GM23338 (cell line): ENCODE results near the gene PRDM10. TPM values are rescaled to one million over a fixed set of nuclear protein-coding genes. Genes with fewer than 3 reads are reported as not detected.

Source experiments
- ATAC-seq: fragments of 200-7000 bp; cut with Tn5 transposase; 3 replicates; pipeline ENCODE4 v1.9.1; 2020
- DNase-seq: peaks from one replicate; pipeline ENCODE4 v3.0.0-alpha.2; 2015; ENCODE audit warnings: low spot score
- H2AFZ ChIP-seq: fragments of 200-600 bp; sonication (generic); 2 replicates; pipeline ENCODE4 v1.8.0; 2016; ENCODE audit warnings: antibody characterized with exemption, mild to moderate bottlenecking, moderate library complexity
- H3F3A ChIP-seq: fragments of 200-600 bp; sonication (generic); replicated peaks from 2 replicates; pipeline ENCODE4 v1.8.0; 2017; ENCODE audit warnings: antibody characterized with exemption, mixed run types, low read depth
- H3K27ac ChIP-seq: fragments of 200-600 bp; sonication (generic); 2 replicates; pipeline ENCODE4 v1.6.1; 2016; ENCODE audit warnings: low read depth
- H3K27me3 ChIP-seq: fragments of 200-600 bp; sonication (generic); 2 replicates; pipeline ENCODE4 v1.8.0; 2016; ENCODE audit warnings: mild to moderate bottlenecking, mixed run types, moderate library complexity; ENCODE audit not compliant: insufficient read depth
- H3K36me3 ChIP-seq: fragments of 200-600 bp; sonication (generic); 2 replicates; pipeline ENCODE4 v1.8.0; 2016; ENCODE audit warnings: mild to moderate bottlenecking; ENCODE audit not compliant: insufficient read depth
- H3K4me1 ChIP-seq: fragments of 200-600 bp; sonication (generic); 2 replicates; pipeline ENCODE4 v1.8.0; 2016; ENCODE audit warnings: mild to moderate bottlenecking, moderate library complexity; ENCODE audit not compliant: insufficient read depth
- H3K4me2 ChIP-seq: fragments of 200-600 bp; sonication (generic); 2 replicates; pipeline ENCODE4 v1.7.1; 2017; ENCODE audit warnings: mixed run types
- H3K4me3 ChIP-seq: fragments of 200-600 bp; sonication (generic); 2 replicates; pipeline ENCODE4 v1.6.1; 2016; ENCODE audit warnings: mixed run types
- H3K79me2 ChIP-seq: fragments of 200-600 bp; sonication (generic); replicated peaks from 2 replicates; pipeline ENCODE4 v1.8.0; 2017; ENCODE audit warnings: mild to moderate bottlenecking; ENCODE audit not compliant: insufficient read depth
- H3K9me2 ChIP-seq: fragments of 200-600 bp; sonication (generic); 2 replicates; pipeline ENCODE4 v1.8.0; 2017; ENCODE audit not compliant: insufficient read depth
- H4K20me1 ChIP-seq: fragments of 200-600 bp; sonication (generic); replicated peaks from 2 replicates; pipeline ENCODE4 v1.8.0; 2017; ENCODE audit warnings: mild to moderate bottlenecking; ENCODE audit not compliant: insufficient read depth
- H3K27ac Mint-ChIP-seq: 2 replicates; pipeline ENCODE4 v1.8.0; 2020; ENCODE audit warnings: inconsistent platforms, mild to moderate bottlenecking, moderate library complexity, mixed read lengths
- H3K27me3 Mint-ChIP-seq: 3 replicates; pipeline ENCODE4 v1.8.0; 2022; ENCODE audit warnings: low read depth, mild to moderate bottlenecking, moderate library complexity, mixed read lengths, inconsistent platforms; ENCODE audit not compliant: insufficient read depth, poor library complexity
- H3K36me3 Mint-ChIP-seq: 3 replicates; pipeline ENCODE4 v1.8.0; 2021; ENCODE audit warnings: low read depth, mild to moderate bottlenecking, inconsistent platforms, moderate library complexity, mixed read lengths
- H3K4me1 Mint-ChIP-seq: 3 replicates; pipeline ENCODE4 v1.8.0; 2020; ENCODE audit warnings: mild to moderate bottlenecking, inconsistent platforms, mixed read lengths
- H3K4me3 Mint-ChIP-seq: 3 replicates; pipeline ENCODE4 v1.8.0; 2021; ENCODE audit warnings: moderate library complexity, mild to moderate bottlenecking, inconsistent platforms, mixed read lengths
- H3K9me3 Mint-ChIP-seq: 3 replicates; pipeline ENCODE4 v1.8.0; 2020; ENCODE audit warnings: moderate library complexity, mild to moderate bottlenecking, inconsistent platforms, mixed read lengths
- EZH2 ChIP-seq: fragments of 200-600 bp; sonication (generic); IDR thresholded peaks from one replicate; pipeline ENCODE4 v1.8.0; 2017; ENCODE audit warnings: antibody characterized with exemption, mild to moderate bottlenecking, low read depth; ENCODE audit not compliant: unreplicated experiment
- EZH2phosphoT487 ChIP-seq: fragments of 200-600 bp; sonication (generic); IDR thresholded peaks from one replicate; pipeline ENCODE4 v1.8.1; 2018; ENCODE audit warnings: antibody characterized with exemption; ENCODE audit not compliant: unreplicated experiment
- NANOG ChIP-seq: IDR thresholded peaks from 2 replicates; pipeline ENCODE4 v1.6.1; 2016; ENCODE audit warnings: antibody characterized with exemption, borderline replicate concordance
- POLR2AphosphoS5 ChIP-seq: IDR thresholded peaks from 2 replicates; pipeline ENCODE4 v1.6.1; 2016; ENCODE audit warnings: antibody characterized with exemption, low read depth
- STAT1 ChIP-seq: IDR thresholded peaks from one replicate; pipeline ENCODE4 v1.6.1; 2016; ENCODE audit warnings: antibody characterized with exemption; ENCODE audit not compliant: unreplicated experiment
- ZNF114 ChIP-seq: fragments of 250-450 bp; sonication (Bioruptor Pico); IDR thresholded peaks from 2 replicates; pipeline ENCODE4 v1.5.0; 2020; ENCODE audit warnings: mild to moderate bottlenecking, moderate library complexity
- ZNF331 ChIP-seq: fragments of 250-450 bp; sonication (Bioruptor Pico); IDR thresholded peaks from 2 replicates; pipeline ENCODE4 v1.5.0; 2020; ENCODE audit warnings: low read depth, mild to moderate bottlenecking, moderate library complexity
- polyA plus RNA-seq: library from polyadenylated mRNA; unstranded; fragments of >200 nt; fragmentation: Nextera tagmentation; extraction: Ambion mirVana; gene quantifications from 2 replicates; pipeline ENCODE4 v1.2.1, GENCODE V29; 2016
- total RNA-seq: library from RNA; depleted of rRNA; stranded (reverse); fragments of >200 nt; shearing (Covaris generic); gene quantifications from 2 replicates; pipeline ENCODE4 v1.2.3, GENCODE V29; 2014
- TF ChIP-seq, protein P1 (sequence below), 2 experiments: fragments of 200-600 bp in 1 of 2; sonication (generic) in 1 of 2; conservative IDR thresholded peaks; 2 replicates each; pipeline versions ENCODE4 v1.5.1 to v1.6.1; 2016 to 2017; ENCODE audit warnings: antibody characterized with exemption in 2 of 2, low read depth in 2 of 2, mild to moderate bottlenecking in 2 of 2, moderate library complexity in 1 of 2
- TF ChIP-seq, protein P2 (sequence below): fragments of 250-450 bp; sonication (Bioruptor Pico); IDR thresholded peaks from 2 replicates; pipeline ENCODE4 v1.5.0; 2020; ENCODE audit warnings: mild to moderate bottlenecking, moderate library complexity
- TF ChIP-seq, protein P3 (sequence below): IDR thresholded peaks from 2 replicates; pipeline ENCODE4 v1.6.1; 2016; ENCODE audit warnings: antibody characterized with exemption

Gene PRDM10
- total and polyA plus RNA-seq, 2 experiments from 2014 or later: 5.2 to 14.9 TPM

DNA sequence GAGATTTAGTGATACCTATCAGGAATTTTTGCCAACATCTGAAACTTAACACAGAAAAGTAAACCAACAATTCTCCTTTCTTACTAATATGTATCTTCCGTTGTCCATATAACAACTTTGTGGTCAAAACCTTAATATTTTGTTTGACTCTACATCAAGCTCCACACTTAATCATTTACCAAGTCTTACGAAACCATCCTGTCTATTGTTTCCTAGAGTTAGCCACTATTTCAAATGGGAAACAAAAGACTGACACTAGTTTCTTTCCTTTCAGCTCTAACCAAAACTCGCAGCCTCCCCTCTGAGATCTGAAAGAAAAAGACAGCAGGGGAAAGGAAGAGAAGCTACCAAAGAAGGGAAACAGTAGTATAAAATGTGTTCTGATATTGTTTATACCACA, 26.5 kb upstream of the PRDM10 start (continued):
- TF ChIP-seq, protein P1, sequence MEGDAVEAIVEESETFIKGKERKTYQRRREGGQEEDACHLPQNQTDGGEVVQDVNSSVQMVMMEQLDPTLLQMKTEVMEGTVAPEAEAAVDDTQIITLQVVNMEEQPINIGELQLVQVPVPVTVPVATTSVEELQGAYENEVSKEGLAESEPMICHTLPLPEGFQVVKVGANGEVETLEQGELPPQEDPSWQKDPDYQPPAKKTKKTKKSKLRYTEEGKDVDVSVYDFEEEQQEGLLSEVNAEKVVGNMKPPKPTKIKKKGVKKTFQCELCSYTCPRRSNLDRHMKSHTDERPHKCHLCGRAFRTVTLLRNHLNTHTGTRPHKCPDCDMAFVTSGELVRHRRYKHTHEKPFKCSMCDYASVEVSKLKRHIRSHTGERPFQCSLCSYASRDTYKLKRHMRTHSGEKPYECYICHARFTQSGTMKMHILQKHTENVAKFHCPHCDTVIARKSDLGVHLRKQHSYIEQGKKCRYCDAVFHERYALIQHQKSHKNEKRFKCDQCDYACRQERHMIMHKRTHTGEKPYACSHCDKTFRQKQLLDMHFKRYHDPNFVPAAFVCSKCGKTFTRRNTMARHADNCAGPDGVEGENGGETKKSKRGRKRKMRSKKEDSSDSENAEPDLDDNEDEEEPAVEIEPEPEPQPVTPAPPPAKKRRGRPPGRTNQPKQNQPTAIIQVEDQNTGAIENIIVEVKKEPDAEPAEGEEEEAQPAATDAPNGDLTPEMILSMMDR (conservative IDR thresholded peaks at IDR 0.05; ENCODE audit: low read depth in 2 of 2): no peak
- TF ChIP-seq STAT1 (no peak), EZH2phosphoT487 (no peak), NANOG (no peak)

DNA sequence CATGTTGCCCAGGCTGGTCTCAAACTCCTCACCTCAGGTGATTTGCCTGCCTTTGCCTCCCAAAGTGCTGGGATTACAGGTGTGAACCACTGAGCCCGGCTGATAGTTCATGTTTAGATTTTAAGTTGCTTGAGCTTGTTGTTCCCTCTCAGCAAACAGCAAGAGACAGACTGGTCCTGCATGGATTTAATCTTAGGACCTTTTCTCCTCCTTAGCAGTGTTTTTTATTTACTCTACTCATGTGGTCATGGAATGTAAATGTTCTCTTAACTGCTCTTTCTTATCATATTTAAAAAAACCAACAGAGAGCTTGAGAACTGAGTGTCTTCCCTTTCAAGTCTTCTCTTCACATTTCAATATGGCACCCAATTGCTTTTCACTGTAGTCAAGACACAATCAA, 22.7 kb upstream of the PRDM10 start:
- no peaks in the 10 kb centered on the region; the same call in 1 of the 2 replicates for H3K9me2 ChIP-seq
- DNase-seq (no peak), ATAC-seq (no peak)
- no peak overlapping the region for H3K27ac ChIP-seq
- H3K79me2 ChIP-seq: no peaks in the 10 kb centered on the region
- no peaks in the 10 kb centered on the region for H3K4me1 ChIP-seq
- TF ChIP-seq EZH2phosphoT487: no peak
- TF ChIP-seq STAT1: no peak
- TF ChIP-seq POLR2AphosphoS5: no peak
- no peak for TF ChIP-seq NANOG
- H4K20me1 ChIP-seq: no peaks in the 10 kb centered on the region
- Mint-ChIP-seq H3K27me3 (peaks cover 3% of the 10 kb centered on the region), H3K9me3 (peaks cover 9% of the 10 kb centered on the region; the same call in 1 of the 3 replicates), H3K27ac (no peak overlapping the region), H3K4me1 (peaks cover 7% of the 10 kb centered on the region; the same call in 2 of the 3 replicates), H3K36me3 (peaks cover 4% of the 10 kb centered on the region; the same call in 1 of the 3 replicates), H3K4me3 (no peak overlapping the region)
- no peaks in the 10 kb centered on the region for H3K36me3 ChIP-seq
- no peak overlapping the region for H3K4me2 ChIP-seq
- no peaks in the 10 kb centered on the region for H3F3A ChIP-seq
- no peaks in the 10 kb centered on the region for H3K27me3 ChIP-seq
- H2AFZ ChIP-seq: no peak overlapping the region
- H3K4me3 ChIP-seq: no peak overlapping the region

DNA sequence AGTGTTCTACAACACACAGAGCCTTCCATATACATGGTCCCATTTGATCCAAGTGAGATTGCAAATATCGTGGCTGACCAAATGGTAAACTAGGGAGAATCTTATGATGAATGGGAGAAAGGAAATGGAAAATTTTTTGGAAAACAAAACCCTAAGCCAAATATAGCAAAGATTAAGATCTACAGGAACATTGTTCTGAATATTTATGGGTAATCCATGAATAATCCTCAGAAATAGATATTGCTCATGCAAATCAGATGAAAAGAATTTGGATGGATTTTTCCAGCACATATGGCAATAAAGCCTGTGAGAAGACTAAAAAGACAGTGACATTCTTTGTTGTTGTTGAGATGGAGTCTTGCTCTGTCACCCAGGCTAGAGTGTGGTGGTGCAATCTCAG, 21.7 kb upstream of the PRDM10 start:
- no peak for ATAC-seq
- H3K36me3 Mint-ChIP-seq: peaks cover 4% of the 10 kb centered on the region; the same call in 1 of the 3 replicates
- no peak overlapping the region for H3K27ac Mint-ChIP-seq
- TF ChIP-seq EZH2: no peak
- no peak for TF ChIP-seq STAT1
- no peak for TF ChIP-seq ZNF114 (CRISPR knock-in tag)
- TF ChIP-seq EZH2phosphoT487: no peak
- TF ChIP-seq, protein P2, sequence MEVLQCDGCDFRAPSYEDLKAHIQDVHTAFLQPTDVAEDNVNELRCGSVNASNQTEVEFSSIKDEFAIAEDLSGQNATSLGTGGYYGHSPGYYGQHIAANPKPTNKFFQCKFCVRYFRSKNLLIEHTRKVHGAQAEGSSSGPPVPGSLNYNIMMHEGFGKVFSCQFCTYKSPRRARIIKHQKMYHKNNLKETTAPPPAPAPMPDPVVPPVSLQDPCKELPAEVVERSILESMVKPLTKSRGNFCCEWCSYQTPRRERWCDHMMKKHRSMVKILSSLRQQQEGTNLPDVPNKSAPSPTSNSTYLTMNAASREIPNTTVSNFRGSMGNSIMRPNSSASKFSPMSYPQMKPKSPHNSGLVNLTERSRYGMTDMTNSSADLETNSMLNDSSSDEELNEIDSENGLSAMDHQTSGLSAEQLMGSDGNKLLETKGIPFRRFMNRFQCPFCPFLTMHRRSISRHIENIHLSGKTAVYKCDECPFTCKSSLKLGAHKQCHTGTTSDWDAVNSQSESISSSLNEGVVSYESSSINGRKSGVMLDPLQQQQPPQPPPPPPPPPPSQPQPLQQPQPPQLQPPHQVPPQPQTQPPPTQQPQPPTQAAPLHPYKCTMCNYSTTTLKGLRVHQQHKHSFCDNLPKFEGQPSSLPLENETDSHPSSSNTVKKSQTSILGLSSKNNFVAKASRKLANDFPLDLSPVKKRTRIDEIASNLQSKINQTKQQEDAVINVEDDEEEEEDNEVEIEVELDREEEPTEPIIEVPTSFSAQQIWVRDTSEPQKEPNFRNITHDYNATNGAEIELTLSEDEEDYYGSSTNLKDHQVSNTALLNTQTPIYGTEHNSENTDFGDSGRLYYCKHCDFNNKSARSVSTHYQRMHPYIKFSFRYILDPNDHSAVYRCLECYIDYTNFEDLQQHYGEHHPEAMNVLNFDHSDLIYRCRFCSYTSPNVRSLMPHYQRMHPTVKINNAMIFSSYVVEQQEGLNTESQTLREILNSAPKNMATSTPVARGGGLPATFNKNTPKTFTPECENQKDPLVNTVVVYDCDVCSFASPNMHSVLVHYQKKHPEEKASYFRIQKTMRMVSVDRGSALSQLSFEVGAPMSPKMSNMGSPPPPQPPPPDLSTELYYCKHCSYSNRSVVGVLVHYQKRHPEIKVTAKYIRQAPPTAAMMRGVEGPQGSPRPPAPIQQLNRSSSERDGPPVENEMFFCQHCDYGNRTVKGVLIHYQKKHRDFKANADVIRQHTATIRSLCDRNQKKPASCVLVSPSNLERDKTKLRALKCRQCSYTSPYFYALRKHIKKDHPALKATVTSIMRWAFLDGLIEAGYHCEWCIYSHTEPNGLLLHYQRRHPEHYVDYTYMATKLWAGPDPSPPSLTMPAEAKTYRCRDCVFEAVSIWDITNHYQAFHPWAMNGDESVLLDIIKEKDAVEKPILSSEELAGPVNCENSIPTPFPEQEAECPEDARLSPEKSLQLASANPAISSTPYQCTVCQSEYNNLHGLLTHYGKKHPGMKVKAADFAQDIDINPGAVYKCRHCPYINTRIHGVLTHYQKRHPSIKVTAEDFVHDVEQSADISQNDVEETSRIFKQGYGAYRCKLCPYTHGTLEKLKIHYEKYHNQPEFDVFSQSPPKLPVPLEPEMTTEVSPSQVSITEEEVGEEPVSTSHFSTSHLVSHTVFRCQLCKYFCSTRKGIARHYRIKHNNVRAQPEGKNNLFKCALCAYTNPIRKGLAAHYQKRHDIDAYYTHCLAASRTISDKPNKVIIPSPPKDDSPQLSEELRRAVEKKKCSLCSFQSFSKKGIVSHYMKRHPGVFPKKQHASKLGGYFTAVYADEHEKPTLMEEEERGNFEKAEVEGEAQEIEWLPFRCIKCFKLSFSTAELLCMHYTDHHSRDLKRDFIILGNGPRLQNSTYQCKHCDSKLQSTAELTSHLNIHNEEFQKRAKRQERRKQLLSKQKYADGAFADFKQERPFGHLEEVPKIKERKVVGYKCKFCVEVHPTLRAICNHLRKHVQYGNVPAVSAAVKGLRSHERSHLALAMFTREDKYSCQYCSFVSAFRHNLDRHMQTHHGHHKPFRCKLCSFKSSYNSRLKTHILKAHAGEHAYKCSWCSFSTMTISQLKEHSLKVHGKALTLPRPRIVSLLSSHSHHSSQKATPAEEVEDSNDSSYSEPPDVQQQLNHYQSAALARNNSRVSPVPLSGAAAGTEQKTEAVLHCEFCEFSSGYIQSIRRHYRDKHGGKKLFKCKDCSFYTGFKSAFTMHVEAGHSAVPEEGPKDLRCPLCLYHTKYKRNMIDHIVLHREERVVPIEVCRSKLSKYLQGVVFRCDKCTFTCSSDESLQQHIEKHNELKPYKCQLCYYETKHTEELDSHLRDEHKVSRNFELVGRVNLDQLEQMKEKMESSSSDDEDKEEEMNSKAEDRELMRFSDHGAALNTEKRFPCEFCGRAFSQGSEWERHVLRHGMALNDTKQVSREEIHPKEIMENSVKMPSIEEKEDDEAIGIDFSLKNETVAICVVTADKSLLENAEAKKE: no peak
- no peak for TF ChIP-seq POLR2AphosphoS5
- no peak for TF ChIP-seq NANOG
- TF ChIP-seq ZNF331 (CRISPR knock-in tag): no peak
- TF ChIP-seq, protein P3, sequence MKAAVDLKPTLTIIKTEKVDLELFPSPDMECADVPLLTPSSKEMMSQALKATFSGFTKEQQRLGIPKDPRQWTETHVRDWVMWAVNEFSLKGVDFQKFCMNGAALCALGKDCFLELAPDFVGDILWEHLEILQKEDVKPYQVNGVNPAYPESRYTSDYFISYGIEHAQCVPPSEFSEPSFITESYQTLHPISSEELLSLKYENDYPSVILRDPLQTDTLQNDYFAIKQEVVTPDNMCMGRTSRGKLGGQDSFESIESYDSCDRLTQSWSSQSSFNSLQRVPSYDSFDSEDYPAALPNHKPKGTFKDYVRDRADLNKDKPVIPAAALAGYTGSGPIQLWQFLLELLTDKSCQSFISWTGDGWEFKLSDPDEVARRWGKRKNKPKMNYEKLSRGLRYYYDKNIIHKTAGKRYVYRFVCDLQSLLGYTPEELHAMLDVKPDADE: no peak

More for the DNA sequence above, 21.7 kb upstream of the PRDM10 start:
- peaks cover 9% of the 10 kb centered on the region; the same call in 1 of the 3 replicates for H3K9me3 Mint-ChIP-seq
- DNase-seq: no peak
- no peak overlapping the region for H3K4me3 Mint-ChIP-seq
- H3K27ac ChIP-seq: no peak overlapping the region
- no peaks in the 10 kb centered on the region for H4K20me1 ChIP-seq
- no peak overlapping the region for H2AFZ ChIP-seq
- no peaks in the 10 kb centered on the region for H3K27me3 ChIP-seq
- H3K4me1 ChIP-seq: no peaks in the 10 kb centered on the region
- no peaks in the 10 kb centered on the region for H3F3A ChIP-seq
- H3K36me3 ChIP-seq: no peaks in the 10 kb centered on the region
- no peaks in the 10 kb centered on the region; the same call in 1 of the 2 replicates for H3K9me2 ChIP-seq
- H3K79me2 ChIP-seq: no peaks in the 10 kb centered on the region
- H3K4me3 ChIP-seq: no peak overlapping the region
- peaks cover 3% of the 10 kb centered on the region for H3K27me3 Mint-ChIP-seq
- no peak overlapping the region for H3K4me2 ChIP-seq
- peaks cover 9% of the 10 kb centered on the region; the same call in 2 of the 3 replicates for H3K4me1 Mint-ChIP-seq
